ENCODE measurements around the gene ANAPC13.

DNA sequence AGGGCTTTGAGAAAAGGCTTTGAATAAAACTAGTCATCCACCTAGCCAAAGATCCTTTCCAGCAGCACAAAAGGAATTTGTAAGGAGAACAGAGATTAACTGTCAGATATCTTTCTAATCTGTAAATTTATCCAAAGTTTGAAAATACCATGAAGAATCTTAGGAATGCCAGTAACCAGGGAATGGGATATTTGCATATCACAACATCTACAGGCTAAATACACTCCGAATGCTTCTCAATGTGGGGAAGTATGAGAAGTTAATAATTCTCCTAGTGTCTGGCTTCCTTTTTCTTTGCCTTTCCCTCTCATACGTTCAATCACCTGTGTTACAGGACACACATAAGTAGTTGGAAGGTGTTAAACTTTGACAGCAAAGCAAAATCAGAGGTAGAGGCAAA, 7.8 kb downstream of the ANAPC13 start:
- TF ChIP-seq, protein P1, sequence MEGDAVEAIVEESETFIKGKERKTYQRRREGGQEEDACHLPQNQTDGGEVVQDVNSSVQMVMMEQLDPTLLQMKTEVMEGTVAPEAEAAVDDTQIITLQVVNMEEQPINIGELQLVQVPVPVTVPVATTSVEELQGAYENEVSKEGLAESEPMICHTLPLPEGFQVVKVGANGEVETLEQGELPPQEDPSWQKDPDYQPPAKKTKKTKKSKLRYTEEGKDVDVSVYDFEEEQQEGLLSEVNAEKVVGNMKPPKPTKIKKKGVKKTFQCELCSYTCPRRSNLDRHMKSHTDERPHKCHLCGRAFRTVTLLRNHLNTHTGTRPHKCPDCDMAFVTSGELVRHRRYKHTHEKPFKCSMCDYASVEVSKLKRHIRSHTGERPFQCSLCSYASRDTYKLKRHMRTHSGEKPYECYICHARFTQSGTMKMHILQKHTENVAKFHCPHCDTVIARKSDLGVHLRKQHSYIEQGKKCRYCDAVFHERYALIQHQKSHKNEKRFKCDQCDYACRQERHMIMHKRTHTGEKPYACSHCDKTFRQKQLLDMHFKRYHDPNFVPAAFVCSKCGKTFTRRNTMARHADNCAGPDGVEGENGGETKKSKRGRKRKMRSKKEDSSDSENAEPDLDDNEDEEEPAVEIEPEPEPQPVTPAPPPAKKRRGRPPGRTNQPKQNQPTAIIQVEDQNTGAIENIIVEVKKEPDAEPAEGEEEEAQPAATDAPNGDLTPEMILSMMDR (tag by site-specific recombination; IDR thresholded peaks at IDR 0.05), result no peak
- TF ChIP-seq ZNF184 (tag by site-specific recombination; IDR thresholded peaks at IDR 0.05), result no peak
- TF ChIP-seq, protein P2, sequence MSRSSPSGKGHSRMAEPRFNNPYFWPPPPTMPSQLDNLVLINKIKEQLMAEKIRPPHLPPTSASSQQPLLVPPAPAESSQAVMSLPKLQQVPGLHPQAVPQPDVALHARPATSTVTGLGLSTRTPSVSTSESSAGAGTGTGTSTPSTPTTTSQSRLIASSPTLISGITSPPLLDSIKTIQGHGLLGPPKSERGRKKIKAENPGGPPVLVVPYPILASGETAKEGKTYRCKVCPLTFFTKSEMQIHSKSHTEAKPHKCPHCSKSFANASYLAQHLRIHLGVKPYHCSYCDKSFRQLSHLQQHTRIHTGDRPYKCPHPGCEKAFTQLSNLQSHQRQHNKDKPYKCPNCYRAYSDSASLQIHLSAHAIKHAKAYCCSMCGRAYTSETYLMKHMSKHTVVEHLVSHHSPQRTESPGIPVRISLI (tag by site-specific recombination; IDR thresholded peaks at IDR 0.05), result no peak
- TF ChIP-seq, protein P3, sequence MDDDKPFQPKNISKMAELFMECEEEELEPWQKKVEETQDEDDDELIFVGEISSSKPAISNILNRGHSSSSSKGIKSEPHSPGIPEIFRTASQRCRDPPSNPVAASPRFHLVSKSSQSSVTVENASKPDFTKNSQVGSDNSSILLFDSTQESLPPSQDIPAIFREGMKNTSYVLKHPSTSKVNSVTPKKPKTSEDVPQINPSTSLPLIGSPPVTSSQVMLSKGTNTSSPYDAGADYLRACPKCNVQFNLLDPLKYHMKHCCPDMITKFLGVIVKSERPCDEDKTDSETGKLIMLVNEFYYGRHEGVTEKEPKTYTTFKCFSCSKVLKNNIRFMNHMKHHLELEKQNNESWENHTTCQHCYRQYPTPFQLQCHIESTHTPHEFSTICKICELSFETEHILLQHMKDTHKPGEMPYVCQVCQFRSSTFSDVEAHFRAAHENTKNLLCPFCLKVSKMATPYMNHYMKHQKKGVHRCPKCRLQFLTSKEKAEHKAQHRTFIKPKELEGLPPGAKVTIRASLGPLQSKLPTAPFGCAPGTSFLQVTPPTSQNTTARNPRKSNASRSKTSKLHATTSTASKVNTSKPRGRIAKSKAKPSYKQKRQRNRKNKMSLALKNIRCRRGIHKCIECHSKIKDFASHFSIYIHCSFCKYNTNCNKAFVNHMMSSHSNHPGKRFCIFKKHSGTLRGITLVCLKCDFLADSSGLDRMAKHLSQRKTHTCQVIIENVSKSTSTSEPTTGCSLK (tag by site-specific recombination; IDR thresholded peaks at IDR 0.05), result no peak
- no peak for TF ChIP-seq ZNF335 (tag by site-specific recombination; conservative IDR thresholded peaks at IDR 0.05)
- no peak for TF ChIP-seq ZNF707 (tag by site-specific recombination; IDR thresholded peaks at IDR 0.05)
- TF ChIP-seq, protein P4, sequence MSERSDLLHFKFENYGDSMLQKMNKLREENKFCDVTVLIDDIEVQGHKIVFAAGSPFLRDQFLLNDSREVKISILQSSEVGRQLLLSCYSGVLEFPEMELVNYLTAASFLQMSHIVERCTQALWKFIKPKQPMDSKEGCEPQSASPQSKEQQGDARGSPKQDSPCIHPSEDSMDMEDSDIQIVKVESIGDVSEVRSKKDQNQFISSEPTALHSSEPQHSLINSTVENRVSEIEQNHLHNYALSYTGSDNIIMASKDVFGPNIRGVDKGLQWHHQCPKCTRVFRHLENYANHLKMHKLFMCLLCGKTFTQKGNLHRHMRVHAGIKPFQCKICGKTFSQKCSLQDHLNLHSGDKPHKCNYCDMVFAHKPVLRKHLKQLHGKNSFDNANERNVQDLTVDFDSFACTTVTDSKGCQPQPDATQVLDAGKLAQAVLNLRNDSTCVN (tag by site-specific recombination; optimal IDR thresholded peaks at IDR 0.05), result no peak
- TF ChIP-seq, protein P5, sequence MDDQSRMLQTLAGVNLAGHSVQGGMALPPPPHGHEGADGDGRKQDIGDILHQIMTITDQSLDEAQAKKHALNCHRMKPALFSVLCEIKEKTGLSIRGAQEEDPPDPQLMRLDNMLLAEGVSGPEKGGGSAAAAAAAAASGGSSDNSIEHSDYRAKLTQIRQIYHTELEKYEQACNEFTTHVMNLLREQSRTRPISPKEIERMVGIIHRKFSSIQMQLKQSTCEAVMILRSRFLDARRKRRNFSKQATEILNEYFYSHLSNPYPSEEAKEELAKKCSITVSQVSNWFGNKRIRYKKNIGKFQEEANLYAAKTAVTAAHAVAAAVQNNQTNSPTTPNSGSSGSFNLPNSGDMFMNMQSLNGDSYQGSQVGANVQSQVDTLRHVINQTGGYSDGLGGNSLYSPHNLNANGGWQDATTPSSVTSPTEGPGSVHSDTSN (CRISPR knock-in tag; IDR thresholded peaks at IDR 0.05), result no peak

Data from HEK293 (cell line).